HG02610 (cell line): ENCODE data around the gene COG4.
A peak's percentile ranks its signal among the peaks of the same experiment; 100 is the strongest.
"Not testable (repeated sequence)": the region's sequence is repeated elsewhere in the genome, so short reads cannot be mapped to it uniquely, and the experiment has no call there.

Source experiments
- ATAC-seq: cut with Tn5 transposase; IDR thresholded peaks from one replicate; pipeline ENCODE4 v1.9.1; 2021; ENCODE audit warnings: mild to moderate bottlenecking, moderate library complexity; ENCODE audit not compliant: unreplicated experiment

The COG4 gene

GRCh38 chr16:70527315-70527996 lies 4.1 kb upstream of the COG4 start:
- no peak for ATAC-seq

GRCh38 chr16:70526403-70526802 lies 3.0 kb upstream of the COG4 start:
- ATAC-seq = no peak

- not testable (repeated sequence) for ATAC-seq
Measured at GRCh38 chr16:70524399-70524825, 1.1 kb upstream of the COG4 start.

GRCh38 chr16:70523743-70524398 lies 517 bp upstream of the COG4 start, which contains the start of gene SF3B3:
SF3B3 (plus strand) TSS chr16:70523816; CDS start chr16:70526657, 2,841 bp downstream.
- ATAC-seq = peak; percentile 44

GRCh38 chr16:70522216-70523075 lies 908 bp downstream of the COG4 start:
- ATAC-seq = no peak

- no peak for ATAC-seq
Measured at GRCh38 chr16:70520612-70521297, 2.6 kb downstream of the COG4 start.

GRCh38 chr16:70512456-70512855 lies 10.9 kb downstream of the COG4 start:
- no peak for ATAC-seq

- ATAC-seq = no peak
Measured at GRCh38 chr16:70511833-70512232, 11.5 kb downstream of the COG4 start.

- ATAC-seq = no peak
Measured at GRCh38 chr16:70510216-70510615, 13.1 kb downstream of the COG4 start.

GRCh38 chr16:70508752-70509151 lies 14.6 kb downstream of the COG4 start:
- ATAC-seq = no peak

GRCh38 chr16:70496513-70496912 lies 26.8 kb downstream of the COG4 start:
- peak; percentile 62 for ATAC-seq

- ATAC-seq = peak; percentile 39
Measured at GRCh38 chr16:70495425-70496182, 27.8 kb downstream of the COG4 start.

- no peak for ATAC-seq
Measured at GRCh38 chr16:70494777-70495176, 28.6 kb downstream of the COG4 start.

- no peak for ATAC-seq
Measured at GRCh38 chr16:70494202-70494770, 29.1 kb downstream of the COG4 start.

- no peak for ATAC-seq
Measured at GRCh38 chr16:70493802-70494201, 29.6 kb downstream of the COG4 start.

- ATAC-seq = no peak
Measured at GRCh38 chr16:70490261-70490660, 33.1 kb downstream of the COG4 start.

GRCh38 chr16:70484867-70485266 lies 38.5 kb downstream of the COG4 start:
- no peak for ATAC-seq

- peak; percentile 67 for ATAC-seq
Measured at GRCh38 chr16:70483426-70483825, 39.9 kb downstream of the COG4 start.

- ATAC-seq = no peak
Measured at GRCh38 chr16:70482624-70483023, 40.7 kb downstream of the COG4 start.
